Measurements from ENCODE around the gene PLA2R1. TPM values are rescaled to one million over a fixed set of nuclear protein-coding genes. Genes with fewer than 3 reads are reported as not detected.

The PLA2R1 gene
- polyA plus RNA-seq, 3 donors, result 81.4 to 129 (median 83.9) TPM

DNA sequence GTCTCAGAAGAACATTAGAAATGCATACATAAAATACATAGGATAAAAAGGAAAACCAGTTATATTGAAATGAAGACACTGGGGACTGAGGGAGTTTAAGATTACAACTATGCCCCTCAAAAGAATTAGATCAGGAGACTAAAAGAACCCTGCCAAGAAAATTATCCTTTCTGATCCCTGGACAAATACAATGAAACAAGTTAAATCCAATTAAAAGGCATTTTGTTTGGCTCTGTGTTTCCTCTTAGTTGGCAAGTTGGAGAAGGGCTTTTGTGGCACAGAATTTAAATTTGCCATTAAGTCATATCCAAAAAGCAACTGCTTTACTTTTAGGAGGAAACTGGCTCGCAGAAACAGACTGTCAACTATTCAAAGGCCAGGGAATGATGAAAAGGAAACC is 165.3 kb downstream of the PLA2R1 start:
- no peak for DNase-seq

DNA sequence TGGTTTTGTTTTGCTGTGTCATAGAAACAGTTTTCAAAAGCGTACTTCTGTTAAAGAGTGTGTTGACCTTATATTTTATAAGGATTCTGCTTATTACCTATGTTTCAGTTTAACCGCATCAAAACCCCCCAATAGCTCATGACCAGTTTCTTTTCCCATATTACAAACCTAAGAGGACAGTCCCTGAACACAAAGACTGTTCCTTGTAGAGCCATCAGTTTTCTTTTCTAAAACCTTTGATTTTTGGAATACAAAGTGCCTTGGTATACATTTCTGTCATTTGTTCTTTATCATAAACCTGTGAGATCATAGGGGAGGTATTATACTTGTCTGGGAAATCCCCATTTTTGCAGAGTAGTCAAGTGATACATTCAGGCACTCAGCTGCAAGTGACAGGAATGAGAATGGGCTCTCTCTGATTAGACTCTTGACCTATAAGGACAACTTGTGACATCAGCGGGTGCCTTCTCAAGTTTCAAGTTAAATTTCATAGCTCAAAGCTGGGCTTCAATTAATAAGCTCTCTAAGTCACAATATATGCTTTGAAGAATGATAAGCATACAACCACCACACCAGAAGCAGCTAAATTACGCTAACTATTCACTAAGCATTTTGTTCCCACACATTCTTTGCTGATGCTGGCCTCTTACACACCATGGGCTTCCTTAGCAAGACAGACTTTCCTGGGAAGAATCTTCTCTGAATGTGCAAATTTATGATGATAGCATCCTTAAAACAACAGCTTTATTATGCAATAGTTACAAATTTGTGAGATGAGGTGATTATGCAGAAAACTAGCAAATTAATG is 167.0 kb downstream of the PLA2R1 start:
- no peak for DNase-seq

DNA sequence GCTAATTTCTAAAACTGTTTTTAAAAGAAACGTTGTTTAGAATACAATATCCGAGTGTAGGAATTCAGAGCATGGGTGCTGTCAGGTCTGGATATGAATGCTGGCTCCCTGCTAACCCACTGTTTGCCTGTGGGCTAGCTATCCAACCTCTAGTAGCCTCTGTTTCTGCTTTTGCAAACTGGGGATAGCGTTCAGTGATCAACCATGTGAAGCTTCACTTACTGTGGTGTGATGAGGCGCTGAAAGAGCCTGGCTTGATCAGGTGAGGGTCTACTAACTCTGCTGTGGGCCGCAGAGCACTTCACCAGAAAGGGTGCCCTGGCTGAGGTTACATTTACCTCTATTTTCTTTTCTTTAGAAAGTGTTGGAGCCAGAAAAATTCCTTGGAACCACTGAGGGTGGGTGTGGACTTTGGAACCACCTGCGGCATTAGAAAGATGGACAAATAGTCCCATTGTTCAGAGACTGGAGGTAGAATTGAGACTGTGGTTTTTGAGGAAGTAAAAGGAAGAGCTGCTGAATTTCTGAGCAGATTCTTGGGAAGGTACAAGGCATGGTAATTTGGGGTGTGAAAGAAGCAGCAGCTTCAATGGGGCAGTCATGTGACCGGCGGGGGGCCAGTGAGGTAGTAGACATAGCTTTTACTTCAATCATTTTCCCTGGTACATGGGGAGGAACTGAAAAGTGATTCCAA is 168.1 kb downstream of the PLA2R1 start:
- no peak for DNase-seq

DNA sequence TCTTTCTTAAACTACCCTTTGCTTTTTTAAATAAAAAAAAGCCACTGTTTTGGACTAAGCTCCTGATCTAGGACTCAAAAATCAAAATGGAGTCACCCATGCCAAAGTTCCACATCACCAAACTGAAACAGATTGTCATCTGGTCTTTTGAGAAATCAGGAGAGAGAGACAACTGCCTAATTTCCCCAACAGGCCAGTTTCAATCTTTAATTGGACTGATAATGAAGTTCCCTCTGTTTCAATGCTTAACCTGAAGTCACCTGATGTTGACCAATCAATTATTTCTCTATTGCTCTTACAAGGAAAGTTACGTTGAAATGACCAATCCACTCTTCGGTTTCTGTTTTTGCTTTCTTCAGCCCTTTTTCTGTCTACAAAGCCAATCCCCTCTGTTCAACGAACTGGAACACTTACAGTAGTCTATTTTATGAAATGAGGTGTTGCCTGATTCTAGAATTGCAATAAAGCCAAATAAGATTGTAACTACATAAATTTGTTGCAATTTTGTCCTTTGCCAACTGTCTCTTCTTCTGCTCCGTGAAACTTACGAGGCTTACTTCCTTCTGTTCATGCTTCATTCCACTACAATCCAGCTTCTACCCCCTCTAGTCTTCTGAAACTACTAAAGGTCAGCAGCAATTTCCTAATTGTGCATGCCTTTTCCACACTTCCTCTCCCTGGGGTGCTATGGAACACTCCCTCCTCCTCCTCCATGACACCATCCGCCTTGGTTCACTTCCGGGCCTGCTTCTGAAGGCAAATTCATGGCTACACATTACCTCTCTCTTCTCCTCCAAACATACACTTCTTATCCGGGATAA is 169.2 kb downstream of the PLA2R1 start:
- DNase-seq, result no peak

DNA sequence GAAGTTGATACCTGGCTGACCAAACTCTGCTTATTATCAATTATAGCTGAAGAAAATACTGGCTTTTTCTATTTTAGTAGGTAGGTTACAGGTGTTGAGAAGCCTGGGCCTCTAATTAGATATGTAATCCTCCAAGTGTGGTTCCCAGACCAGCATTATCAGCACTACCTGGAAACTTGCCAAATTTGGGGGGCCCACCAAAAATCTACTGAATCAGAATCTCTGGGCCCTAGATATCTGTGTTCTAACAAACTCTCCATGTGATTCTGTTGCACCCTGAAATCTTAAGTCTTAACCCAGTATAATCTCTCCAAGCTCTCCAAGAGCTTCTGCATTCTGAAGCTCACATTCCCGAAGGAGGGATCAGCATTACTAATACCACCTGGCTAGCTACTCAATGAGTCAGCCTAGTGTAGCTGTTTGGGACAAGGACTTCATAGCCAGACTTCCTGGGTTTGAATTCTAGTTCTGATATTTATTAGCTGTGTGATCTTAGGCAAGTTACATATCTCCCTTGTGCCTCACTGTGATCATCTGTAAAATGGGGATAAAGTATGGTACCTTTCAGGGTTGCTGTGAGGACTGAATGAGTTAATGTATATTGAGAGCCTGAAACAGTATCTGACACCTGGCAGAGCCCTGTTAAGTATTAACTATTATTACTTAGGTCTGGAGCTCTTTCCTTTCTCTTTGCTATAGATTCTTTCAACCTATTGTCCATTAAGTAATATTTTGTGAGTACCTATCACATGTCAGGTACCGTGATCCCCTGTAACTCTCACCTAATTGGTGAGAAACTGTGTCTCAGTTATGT is 170.3 kb downstream of the PLA2R1 start:
- DNase-seq, result no peak

DNA sequence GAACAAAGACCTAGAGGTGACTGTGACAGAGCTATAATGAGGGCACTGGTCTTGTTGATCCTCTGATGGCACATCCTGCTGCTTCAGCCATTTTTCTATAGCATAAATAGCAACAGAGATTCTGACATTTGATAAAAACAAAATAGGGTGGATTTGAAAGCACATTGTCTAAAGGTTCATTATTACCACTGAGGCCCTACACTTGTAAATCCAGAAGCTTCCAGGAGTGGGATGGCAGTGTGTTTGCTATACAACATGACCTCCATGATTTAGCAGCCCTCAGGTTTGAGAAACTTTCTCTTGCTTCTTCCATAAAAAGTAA is 171.2 kb downstream of the PLA2R1 start:
- DNase-seq, result no peak

DNA sequence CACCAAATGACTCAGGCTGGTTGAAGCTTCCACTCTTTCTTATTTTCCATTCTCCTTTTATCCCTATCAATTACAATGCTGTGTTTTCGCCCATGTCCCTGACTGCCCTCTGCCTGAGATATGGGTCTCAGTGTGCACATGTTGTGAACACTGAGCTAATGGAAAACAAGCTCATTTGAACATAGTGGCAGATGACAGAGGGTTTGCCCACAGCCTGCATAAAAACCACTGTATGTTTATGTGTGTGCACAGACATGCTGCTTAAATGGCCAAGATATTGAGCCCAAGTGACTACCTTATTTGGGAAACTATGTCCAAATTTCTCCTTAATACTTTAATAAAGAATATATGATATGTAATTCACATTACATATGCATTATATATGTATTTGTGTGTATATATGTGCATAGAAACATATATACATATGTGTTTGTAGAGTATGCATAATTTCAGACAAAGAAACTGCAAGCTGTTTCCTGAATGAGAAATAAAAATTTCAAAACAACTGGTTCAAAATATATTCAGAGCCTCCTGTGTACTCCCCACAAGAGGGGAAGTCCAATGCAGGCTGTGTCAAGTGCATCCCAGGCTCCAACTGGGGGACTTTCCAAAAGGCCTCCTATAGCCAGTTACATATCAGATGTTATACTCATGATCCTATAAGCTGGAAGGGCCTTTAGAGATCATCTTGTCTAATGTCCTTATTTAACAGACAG is 171.7 kb downstream of the PLA2R1 start:
- no peak for DNase-seq

DNA sequence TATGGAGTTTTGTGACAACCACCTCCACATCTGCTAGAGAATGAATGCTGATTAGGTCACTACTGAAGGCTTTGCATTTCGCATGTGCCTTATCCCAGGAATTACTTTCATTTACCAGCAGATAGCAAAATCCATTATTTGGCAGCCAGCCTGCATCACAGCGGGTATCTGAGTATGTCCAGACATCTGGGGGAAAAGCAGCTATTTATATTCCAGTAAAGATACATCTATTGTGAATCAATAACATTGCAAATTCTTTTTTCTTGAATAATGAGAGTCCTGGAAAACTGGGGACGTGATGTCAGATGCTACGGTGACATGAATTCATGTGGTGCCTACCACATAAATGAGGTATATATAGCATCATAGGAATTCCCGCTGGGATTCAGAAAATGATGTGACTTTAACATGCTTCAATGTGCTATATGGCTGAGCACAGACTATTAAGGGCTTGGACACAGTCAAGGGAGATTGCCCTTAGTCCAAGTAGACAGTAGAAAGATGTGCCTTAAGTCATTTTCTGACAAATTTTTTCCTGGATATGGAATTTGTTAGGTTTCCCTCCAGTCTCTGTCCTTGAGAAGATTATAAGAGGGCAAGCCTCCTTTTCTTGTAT is 180.2 kb downstream of the PLA2R1 start:
- no peak for DNase-seq

Other genes with a start within 250 kb of the PLA2R1 start
- gene LY75, start 157.9 kb downstream of the PLA2R1 start, polyA plus RNA-seq (ENCODE audit: insufficient read length in 3 of 3), result 1 to 10 TPM; 3.6 to 6.6 (median 3.7) TPM
- 10 to 100 TPM; 12.2 to 18.8 (median 13.9) TPM for gene ITGB6, start 137.7 kb upstream of the PLA2R1 start, polyA plus RNA-seq (ENCODE audit: insufficient read length in 3 of 3)

Measured in renal pelvis (tissue), 4 donors.